NB4 (cell line): Measurements from ENCODE around the gene ISCA1.

ENCODE experiments used
- POLR2A ChIP-seq: IDR thresholded peaks from 2 replicates; pipeline ENCODE4 v1.6.1; 2011; ENCODE audit warnings: mild to moderate bottlenecking; ENCODE audit not compliant: insufficient read length; ENCODE audit errors: extremely low read depth
- TF ChIP-seq, protein P1 (sequence below): IDR thresholded peaks from one replicate; pipeline ENCODE4 v1.5.1; 2012; ENCODE audit warnings: low read depth, low read length
- TF ChIP-seq, protein P2 (sequence below): IDR thresholded peaks from 2 replicates; pipeline ENCODE4 v1.6.1; 2011; ENCODE audit warnings: low read depth, low read length

DNA sequence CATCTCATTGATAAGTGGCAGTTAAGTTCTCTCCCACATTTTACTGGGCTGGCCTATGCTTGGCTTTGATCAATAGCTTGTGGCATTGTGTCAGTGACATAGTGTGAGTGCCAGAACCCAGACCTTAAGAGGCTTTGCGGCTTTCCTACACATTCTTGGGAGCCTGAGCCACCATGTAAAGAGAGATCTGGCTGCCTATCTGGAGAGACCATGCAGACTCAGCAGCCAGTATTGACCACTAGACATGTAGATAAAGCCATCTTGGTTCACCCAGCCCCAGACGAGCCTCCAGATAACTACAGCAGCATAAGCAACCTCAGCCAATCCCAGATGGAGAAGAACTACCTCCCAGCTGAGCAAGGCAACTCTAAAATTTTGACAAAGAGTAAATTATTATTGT is 51.5 kb downstream of the ISCA1 start:
- TF ChIP-seq, protein P1, sequence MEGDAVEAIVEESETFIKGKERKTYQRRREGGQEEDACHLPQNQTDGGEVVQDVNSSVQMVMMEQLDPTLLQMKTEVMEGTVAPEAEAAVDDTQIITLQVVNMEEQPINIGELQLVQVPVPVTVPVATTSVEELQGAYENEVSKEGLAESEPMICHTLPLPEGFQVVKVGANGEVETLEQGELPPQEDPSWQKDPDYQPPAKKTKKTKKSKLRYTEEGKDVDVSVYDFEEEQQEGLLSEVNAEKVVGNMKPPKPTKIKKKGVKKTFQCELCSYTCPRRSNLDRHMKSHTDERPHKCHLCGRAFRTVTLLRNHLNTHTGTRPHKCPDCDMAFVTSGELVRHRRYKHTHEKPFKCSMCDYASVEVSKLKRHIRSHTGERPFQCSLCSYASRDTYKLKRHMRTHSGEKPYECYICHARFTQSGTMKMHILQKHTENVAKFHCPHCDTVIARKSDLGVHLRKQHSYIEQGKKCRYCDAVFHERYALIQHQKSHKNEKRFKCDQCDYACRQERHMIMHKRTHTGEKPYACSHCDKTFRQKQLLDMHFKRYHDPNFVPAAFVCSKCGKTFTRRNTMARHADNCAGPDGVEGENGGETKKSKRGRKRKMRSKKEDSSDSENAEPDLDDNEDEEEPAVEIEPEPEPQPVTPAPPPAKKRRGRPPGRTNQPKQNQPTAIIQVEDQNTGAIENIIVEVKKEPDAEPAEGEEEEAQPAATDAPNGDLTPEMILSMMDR = no peak
- TF ChIP-seq, protein P2, sequence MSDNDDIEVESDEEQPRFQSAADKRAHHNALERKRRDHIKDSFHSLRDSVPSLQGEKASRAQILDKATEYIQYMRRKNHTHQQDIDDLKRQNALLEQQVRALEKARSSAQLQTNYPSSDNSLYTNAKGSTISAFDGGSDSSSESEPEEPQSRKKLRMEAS = no peak
- no peak for TF ChIP-seq POLR2A
